ENCODE results near the gene SPAG16.

- TF ChIP-seq POLR2A (IDR thresholded peaks at IDR 0.05) (no peak), CTCF (IDR thresholded peaks at IDR 0.05) (no peak), EP300 (IDR thresholded peaks at IDR 0.05) (no peak)
Measured at GRCh38 chr2:214035921-214036320, 751.7 kb downstream of the SPAG16 start.

All from tibial nerve (tissue), 4 donors.